ENCODE results near the gene CTTNBP2. TPM values are rescaled to one million over a fixed set of nuclear protein-coding genes. Genes with fewer than 3 reads are reported as not detected.

Gene CTTNBP2
- total and polyA plus RNA-seq, 2 of the 13 experiments (the other 11 are each of a cell fraction or from before 2014, with no cell fraction given) = not detected

DNA sequence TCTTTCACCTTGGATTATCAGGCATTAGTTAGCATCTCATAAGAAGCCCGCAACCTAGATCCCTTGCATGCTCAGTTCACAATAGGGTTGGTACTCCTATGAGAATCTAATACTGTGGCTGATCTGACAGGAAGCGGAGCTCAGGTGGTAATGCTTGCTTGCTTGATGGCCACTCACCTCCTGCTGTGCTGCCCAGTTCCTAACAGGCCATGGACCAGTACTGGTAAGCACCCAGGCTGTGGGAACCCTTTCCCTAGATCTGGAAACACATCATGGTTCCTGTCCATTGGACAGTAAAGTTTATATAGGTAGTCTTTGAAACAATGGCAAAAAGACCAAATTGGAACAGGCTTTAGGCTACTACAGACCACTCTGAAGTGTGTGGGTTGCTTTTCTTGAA is 9.4 kb upstream of the CTTNBP2 start:
- ChIA-PET POLR2A (no interaction called here), CTCF (ENCODE audit: low intra/inter-chr PET ratio, low total read pairs) (no interaction called here)
- Histone ChIP-seq H3K9ac (ENCODE audit: insufficient read depth, low read depth, low read length) (no peak overlapping the region), H3K27me3 (ENCODE audit: control insufficient read depth in 1 of 2, insufficient read depth in 2 of 2, low read length in 2 of 2) (no peaks in the 10 kb centered on the region), H3K79me2 (ENCODE audit: insufficient read depth, low read length) (no peaks in the 10 kb centered on the region), H4K20me1 (ENCODE audit: insufficient read depth, low read length) (no peaks in the 10 kb centered on the region), H3K4me3 (replicated peaks in 1 of 3; ENCODE audit: insufficient read depth in 1 of 3, low read depth in 2 of 3, low read length in 3 of 3) (no peak overlapping the region), H3K36me3 (replicated peaks in 1 of 2; ENCODE audit: control insufficient read depth in 1 of 2, insufficient read depth in 2 of 2, low read length in 2 of 2) (no peaks in the 10 kb centered on the region), H3K4me1 (ENCODE audit: insufficient read depth, low read length) (no peaks in the 10 kb centered on the region), H3K4me2 (ENCODE audit: low read depth, low read length) (no peak overlapping the region), H2AFZ (ENCODE audit: low read length) (no peak overlapping the region), H3K9me3 (ENCODE audit: low read length) (no peaks in the 10 kb centered on the region), H3K27ac (ENCODE audit: extremely low read length, insufficient read depth, low read length) (no peak overlapping the region)
- WGBS (ENCODE audit: low lambda C conversion rate) = 63% methylated on average over 1 of the region's 2 CpGs
- intact Hi-C loops (cut with micrococcal nuclease; ENCODE audit: unreplicated experiment) (no loop called here), in situ Hi-C loops (cut with HindIII; ENCODE audit: extremely low pct_ligation_motif_present, low pct_unique_long_range_greater_than_20kb) (no loop called here)
- DNase-seq (ENCODE audit: low spot score) (no peak), ATAC-seq (no peak), FAIRE-seq (no peak)
- TF ChIP-seq ZXDC (CRISPR knock-in tag; IDR thresholded peaks at IDR 0.05) = no peak
- TF ChIP-seq ZNF850 (CRISPR knock-in tag; conservative IDR thresholded peaks at IDR 0.05) = no peak
- no peak for TF ChIP-seq ZNF33B (CRISPR knock-in tag; IDR thresholded peaks at IDR 0.05)
- TF ChIP-seq SMAD9 (CRISPR knock-in tag; IDR thresholded peaks at IDR 0.05) = no peak
- TF ChIP-seq MXD1 (CRISPR knock-in tag; IDR thresholded peaks at IDR 0.05) = no peak
- no peak for TF ChIP-seq ZNF784 (CRISPR knock-in tag; IDR thresholded peaks at IDR 0.05; ENCODE audit: borderline replicate concordance)
- TF ChIP-seq ZNF605 (CRISPR knock-in tag; IDR thresholded peaks at IDR 0.05) = no peak
- TF ChIP-seq SAP130 (CRISPR knock-in tag; IDR thresholded peaks at IDR 0.05; ENCODE audit: low read depth) = no peak
- no peak for TF ChIP-seq ZKSCAN8 (CRISPR knock-in tag; IDR thresholded peaks at IDR 0.05; ENCODE audit: borderline replicate concordance)
- TF ChIP-seq ZNF644 (CRISPR knock-in tag; IDR thresholded peaks at IDR 0.05; ENCODE audit: low read depth) = no peak
- TF ChIP-seq, protein P1, sequence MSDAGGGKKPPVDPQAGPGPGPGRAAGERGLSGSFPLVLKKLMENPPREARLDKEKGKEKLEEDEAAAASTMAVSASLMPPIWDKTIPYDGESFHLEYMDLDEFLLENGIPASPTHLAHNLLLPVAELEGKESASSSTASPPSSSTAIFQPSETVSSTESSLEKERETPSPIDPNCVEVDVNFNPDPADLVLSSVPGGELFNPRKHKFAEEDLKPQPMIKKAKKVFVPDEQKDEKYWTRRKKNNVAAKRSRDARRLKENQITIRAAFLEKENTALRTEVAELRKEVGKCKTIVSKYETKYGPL (CRISPR knock-in tag; IDR thresholded peaks at IDR 0.05) = no peak
- no peak for TF ChIP-seq ZFP82 (CRISPR knock-in tag; IDR thresholded peaks at IDR 0.05; ENCODE audit: borderline replicate concordance)
- TF ChIP-seq ZNF17 (CRISPR knock-in tag; IDR thresholded peaks at IDR 0.05) = no peak
- no peak for TF ChIP-seq ATAD3A (CRISPR knock-in tag; IDR thresholded peaks at IDR 0.05)
- no peak for TF ChIP-seq ARID3A (IDR thresholded peaks at IDR 0.05; ENCODE audit: low read depth, low read length)
- no peak for TF ChIP-seq ZMYM4 (CRISPR knock-in tag; IDR thresholded peaks at IDR 0.05)
- no TSS peak for BruUV-seq (replicated peaks)

All from HepG2 (cell line).